Measurements from ENCODE around the gene WWOX. TPM values are rescaled to one million over a fixed set of nuclear protein-coding genes. Genes with fewer than 3 reads are reported as not detected.

WWOX gene
- total and polyA plus RNA-seq, 2 of the 8 experiments (the other 6 are each of a cell fraction or from before 2014, with no cell fraction given) = 5.4 to 16.7 TPM

GRCh38 chr16:78655331-78656113 lies 556.1 kb downstream of the WWOX start:
- DNase-seq (ENCODE audit: low read depth in 1 of 2, low spot score in 2 of 2) (no peak), FAIRE-seq (no peak)
- Histone ChIP-seq H4K91ac (replicated peaks; ENCODE audit: insufficient read length, low read length) (no peak overlapping the region), H3K79me1 (ENCODE audit: low read depth, low read length) (no peaks in the 10 kb centered on the region), H3K23me2 (ENCODE audit: low read depth, low read length) (no peaks in the 10 kb centered on the region), H3K56ac (replicated peaks; ENCODE audit: insufficient read length, low read depth, low read length) (no peak overlapping the region), H4K8ac (ENCODE audit: extremely low read depth, insufficient read depth, low read length) (no peak overlapping the region), H3K4me1 (replicated peaks in 1 of 4; ENCODE audit: control insufficient read depth in 3 of 4, insufficient read depth in 4 of 4, low read length in 3 of 4) (no peaks in the 10 kb centered on the region), H2BK5ac (ENCODE audit: low read depth, low read length) (no peak overlapping the region), H2BK15ac (ENCODE audit: low read length) (no peak overlapping the region), H3K9ac (replicated peaks in 1 of 4; ENCODE audit: extremely low read depth in 1 of 4, low read depth in 3 of 4, low read length in 3 of 4) (no peak overlapping the region), H3K27ac (ENCODE audit: low read depth, low read length) (no peak overlapping the region), H2BK120ac (replicated peaks; ENCODE audit: low read depth, low read length) (no peak overlapping the region), H3K4ac (replicated peaks; ENCODE audit: insufficient read length, low read depth, low read length) (no peak overlapping the region), H3K4me2 (ENCODE audit: insufficient read depth in 1 of 2, low read depth in 2 of 2, low read length in 2 of 2) (no peak overlapping the region), H2BK20ac (ENCODE audit: low read length) (no peak overlapping the region), H3K23ac (ENCODE audit: insufficient read length) (no peak overlapping the region), H4K20me1 (replicated peaks in 1 of 2; ENCODE audit: control insufficient read depth in 1 of 2, insufficient read depth in 2 of 2, low read length in 2 of 2) (no peaks in the 10 kb centered on the region), H2AFZ (ENCODE audit: low read length) (no peak overlapping the region), H3K36me3 (ENCODE audit: control insufficient read depth in 2 of 4, insufficient read depth in 4 of 4, low read length in 3 of 4) (no peaks in the 10 kb centered on the region; a peak in 1 of 8 replicates), H3K79me2 (ENCODE audit: control insufficient read depth in 1 of 2, insufficient read depth in 2 of 2, low read length in 2 of 2) (no peaks in the 10 kb centered on the region), H3K18ac (ENCODE audit: extremely low read depth, low read length) (no peak overlapping the region), H2BK12ac (ENCODE audit: low read depth, low read length) (no peak overlapping the region), H3K9me3 (ENCODE audit: insufficient read depth in 2 of 2, low read depth in 1 of 2, low read length in 1 of 2) (no peaks in the 10 kb centered on the region), H3K14ac (ENCODE audit: insufficient read length) (no peak overlapping the region), H3K4me3 (ENCODE audit: extremely low read depth in 1 of 4, insufficient read depth in 2 of 4, low read depth in 3 of 4, low read length in 4 of 4) (no peak overlapping the region), H3K27me3 (replicated peaks in 1 of 4; ENCODE audit: control insufficient read depth in 3 of 4, extremely low read depth in 1 of 4, insufficient read depth in 3 of 4, low read length in 3 of 4) (no peaks in the 10 kb centered on the region), H2AK5ac (ENCODE audit: low read depth, low read length) (no peak overlapping the region), H4K5ac (ENCODE audit: insufficient read length, low read depth, low read length) (no peak overlapping the region)
- WGBS, 2 experiments (ENCODE audit: extremely low coverage in 1 of 2, insufficient coverage in 1 of 2, insufficient read length in 1 of 2, insufficient replicate concordance in 2 of 2, low coverage in 1 of 2, low lambda C conversion rate in 2 of 2, missing lambda C conversion rate in 1 of 2) = 90% methylated on average over 5 of the region's 5 CpGs; no CpG with 5 or more reads in 1 of the 2 experiments
- POLR2A ChIA-PET (ENCODE audit: partially characterized antibody) = no interaction called here
- CTCF ChIA-PET (ENCODE audit: partially characterized antibody) = no interaction called here
- TF ChIP-seq POLR2A (IDR thresholded peaks at IDR 0.05; ENCODE audit: control extremely low read depth in 1 of 2, low read depth in 2 of 2, low read length in 2 of 2) (no peak), E2F6 (IDR thresholded peaks at IDR 0.05) (no peak)

All from H1 (cell line).